Ecto neural progenitor cell (in vitro differentiated cells): ENCODE measurements around the gene PCSK7.
A peak's percentile ranks its signal among the peaks of the same experiment; 100 is the strongest.
"Not testable (repeated sequence)": the region's sequence is repeated elsewhere in the genome, so short reads cannot be mapped to it uniquely, and the experiment has no call there.

Experiments used
- DNase-seq: peaks from one replicate; pipeline ENCODE4 v3.0.0-alpha.2; 2018; ENCODE audit warnings: low spot score

PCSK7 gene

GRCh38 chr11:117183724-117184349 is 48.0 kb downstream of the PCSK7 start:
- no peak for DNase-seq

GRCh38 chr11:117183178-117183577 is 48.7 kb downstream of the PCSK7 start:
- DNase-seq: not testable (repeated sequence)

- no peak for DNase-seq
Measured at GRCh38 chr11:117182551-117182935, 49.3 kb downstream of the PCSK7 start.

GRCh38 chr11:117181586-117182550 is 50.0 kb downstream of the PCSK7 start:
- no peak for DNase-seq

- peak; percentile 87 for DNase-seq
Measured at GRCh38 chr11:117180661-117181585, 51.0 kb downstream of the PCSK7 start.

DNA sequence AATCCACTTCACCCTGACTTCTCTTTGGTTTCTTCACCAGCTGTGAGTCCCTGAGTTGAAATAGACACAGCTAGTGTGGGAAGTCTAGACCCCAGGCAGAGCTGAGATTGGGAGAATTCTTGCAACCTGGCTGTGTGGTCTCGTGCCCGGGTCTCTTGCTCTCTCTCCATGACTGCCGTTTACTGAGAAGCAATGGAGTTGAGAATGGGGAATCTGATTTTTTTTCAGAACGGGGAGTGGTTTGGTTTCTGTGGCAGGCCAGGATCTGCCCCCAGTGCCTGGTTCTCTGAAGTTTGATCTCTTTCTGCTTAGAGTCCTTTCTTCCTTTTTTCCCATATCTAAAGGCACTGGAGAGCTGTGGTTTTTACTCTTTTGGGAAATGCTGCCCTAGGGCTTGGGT is 51.9 kb downstream of the PCSK7 start:
- no peak for DNase-seq

GRCh38 chr11:117179048-117179999 is 52.5 kb downstream of the PCSK7 start:
- DNase-seq: no peak

- DNase-seq: peak; percentile 94
Measured at GRCh38 chr11:117178210-117179034, 53.5 kb downstream of the PCSK7 start, which contains the start of gene SIDT2. SIDT2 (plus strand) TSS chr11:117178743; CDS start chr11:117179264, 521 bp downstream.

DNA sequence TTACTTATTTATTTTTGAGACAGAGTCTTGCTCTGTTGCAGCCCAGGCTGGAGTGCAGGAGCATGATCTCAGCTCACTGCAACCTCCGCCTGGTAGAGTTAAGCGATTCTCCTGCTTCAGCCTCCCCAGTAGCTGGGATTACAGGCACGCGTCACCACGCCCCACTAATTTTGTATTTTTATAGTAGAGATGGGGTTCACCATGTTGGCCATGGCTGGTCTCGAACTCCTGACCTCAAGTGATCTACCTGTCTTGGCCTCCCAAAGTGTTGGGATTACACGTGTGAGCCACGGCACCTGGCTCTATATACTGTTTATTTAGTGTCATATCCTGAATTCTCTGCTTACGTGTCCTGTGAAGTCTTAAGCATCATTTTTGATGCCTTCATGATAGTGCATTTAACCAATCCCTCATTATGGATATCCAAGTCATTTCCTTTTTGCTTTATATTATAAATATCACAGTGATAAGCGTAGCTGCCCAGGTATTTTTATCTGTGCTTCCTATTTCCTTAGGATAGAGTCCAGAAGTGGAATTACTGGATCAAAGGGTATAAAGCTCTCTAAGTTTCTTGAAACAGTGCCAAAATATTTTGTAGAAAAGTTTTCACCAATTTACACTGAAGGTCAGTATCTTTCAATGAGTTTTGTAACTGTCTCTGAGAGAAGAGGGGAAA is 54.2 kb downstream of the PCSK7 start:
- no peak for DNase-seq

DNA sequence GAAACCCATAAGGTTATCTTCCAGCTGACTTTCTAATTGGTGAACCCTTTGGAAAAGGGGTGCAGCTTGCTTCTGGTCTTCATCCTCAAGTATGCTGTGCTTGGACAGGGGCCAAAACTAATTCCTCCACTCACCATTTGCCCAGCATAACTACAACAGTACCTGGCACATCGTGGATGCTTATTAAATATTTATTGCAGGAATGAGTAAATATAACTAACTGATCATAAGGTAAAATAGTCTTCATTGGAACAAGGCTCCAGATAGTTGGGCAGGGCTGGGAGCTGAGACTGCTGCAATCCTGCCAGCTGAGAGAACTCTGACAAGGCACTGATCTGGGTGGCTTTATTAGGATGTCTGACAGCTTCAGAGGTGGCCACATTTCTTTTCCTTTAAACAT is 55.7 kb downstream of the PCSK7 start:
- no peak for DNase-seq

DNA sequence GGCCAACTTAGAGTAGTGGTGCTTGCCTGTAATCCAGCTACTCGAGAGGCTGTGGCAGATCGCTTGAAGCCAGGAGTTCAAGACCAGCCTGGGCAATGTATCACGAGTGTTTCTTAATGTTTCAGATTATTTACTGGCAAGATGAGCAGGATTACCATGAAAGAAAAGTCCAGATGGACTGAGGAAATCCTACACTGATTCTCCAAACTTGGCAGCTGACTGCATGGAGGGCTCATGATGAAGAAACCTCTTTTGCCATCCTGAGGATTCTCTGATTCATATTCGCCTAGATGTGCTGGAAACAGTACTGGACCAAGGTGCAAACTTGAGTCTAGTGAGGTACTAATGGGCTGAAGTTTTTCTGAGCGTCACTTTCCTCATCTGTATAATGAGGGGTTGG is 56.1 kb downstream of the PCSK7 start:
- no peak for DNase-seq

GRCh38 chr11:117175104-117175503 is 56.8 kb downstream of the PCSK7 start:
- no peak for DNase-seq

DNA sequence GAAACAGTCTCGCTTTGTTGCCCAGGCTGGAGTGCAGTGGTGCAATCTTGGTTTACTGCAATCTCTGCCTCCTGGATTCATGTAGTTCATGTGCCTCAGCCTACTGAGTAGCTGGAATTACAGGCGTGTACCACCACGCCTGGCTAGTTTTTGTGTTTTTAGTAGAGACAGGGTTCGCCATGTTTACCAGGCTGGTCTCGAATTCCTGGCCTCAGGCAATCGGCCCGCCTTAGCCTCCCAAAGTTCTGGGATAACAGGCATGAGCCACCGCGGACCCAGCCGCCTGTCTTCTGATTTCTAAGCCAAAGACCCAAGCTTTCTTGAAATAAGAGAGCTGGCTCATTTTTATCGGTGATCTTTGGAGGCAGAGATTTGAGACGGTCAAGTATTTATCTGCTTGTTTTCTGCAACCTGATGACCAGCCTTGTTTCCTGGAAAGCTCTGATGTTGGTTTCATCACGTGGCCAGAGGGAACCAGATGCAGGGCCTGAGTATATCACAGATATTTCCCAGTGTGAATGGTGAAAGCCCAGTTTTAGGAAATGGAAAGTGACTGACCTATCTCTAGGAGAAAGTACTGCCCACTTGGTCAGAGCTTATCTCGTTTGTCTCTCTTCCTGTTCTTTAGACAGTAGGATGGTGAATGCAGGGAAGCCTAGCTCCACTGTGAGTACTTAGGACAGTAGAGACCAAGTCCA is 59.0 kb downstream of the PCSK7 start:
- no peak for DNase-seq

- no peak for DNase-seq
Measured at GRCh38 chr11:117171404-117172061, 60.3 kb downstream of the PCSK7 start.

DNA sequence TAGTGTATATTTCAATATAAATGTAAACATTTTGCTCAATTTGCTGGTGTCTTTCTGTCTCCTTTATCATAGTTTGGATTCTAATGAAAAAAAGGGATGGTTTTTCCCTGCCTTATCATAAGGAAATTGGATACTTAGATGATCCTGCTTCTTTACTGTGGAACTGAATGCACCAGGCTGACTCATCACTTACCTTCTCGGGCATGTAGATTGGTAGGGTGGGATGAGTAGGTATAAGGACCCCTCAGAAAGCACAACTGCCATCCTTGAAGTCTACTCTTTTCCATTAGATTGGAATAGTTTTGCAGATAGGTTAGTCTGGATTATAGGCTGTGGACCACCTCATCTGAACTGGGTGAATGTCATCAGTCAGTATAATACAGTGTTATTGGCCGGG is 60.9 kb downstream of the PCSK7 start:
- no peak for DNase-seq

DNA sequence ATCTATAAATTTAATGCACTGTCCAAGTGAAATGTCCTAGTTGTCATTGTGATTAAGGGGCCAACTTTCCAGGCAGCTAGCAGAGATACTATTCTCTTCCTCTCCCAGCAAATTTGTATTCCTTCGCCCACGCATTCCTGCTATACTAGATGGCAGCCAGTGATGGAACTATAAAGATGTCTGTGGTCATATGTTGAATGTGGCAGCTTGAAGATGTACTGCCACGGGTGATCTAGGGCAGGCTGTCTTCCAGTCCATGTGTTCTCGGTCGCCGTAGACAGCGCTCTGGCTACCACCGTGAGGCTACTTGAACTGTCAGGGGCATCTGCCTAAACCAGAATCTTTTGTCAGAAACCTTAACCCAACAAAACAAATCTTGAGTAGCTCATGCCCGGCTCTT is 61.7 kb downstream of the PCSK7 start:
- no peak for DNase-seq

- DNase-seq: no peak
Measured at GRCh38 chr11:117169736-117170135, 62.1 kb downstream of the PCSK7 start.

GRCh38 chr11:117166491-117166890 is 65.4 kb downstream of the PCSK7 start:
- DNase-seq: no peak
